ENCODE results near the gene GUCY2D.

DNA sequence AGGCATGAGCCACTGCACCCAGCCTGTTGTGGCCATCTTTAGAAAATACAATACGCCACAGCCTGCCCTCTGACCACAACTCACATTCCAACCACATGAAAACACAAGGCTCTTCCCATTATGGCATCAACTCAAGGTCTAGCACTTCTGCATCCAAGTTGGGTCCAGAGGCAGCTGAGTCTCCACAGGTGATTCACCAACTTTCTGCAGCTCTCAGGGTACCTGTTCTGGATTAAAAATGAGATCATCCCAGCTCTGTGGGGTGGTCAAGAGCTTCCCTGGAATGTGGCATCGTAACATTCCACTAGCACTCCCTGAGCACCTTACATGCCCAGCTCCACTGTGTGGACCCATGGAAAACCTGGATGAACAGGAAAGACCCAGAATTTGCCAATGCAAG is 9.9 kb upstream of the GUCY2D start:
- TF ChIP-seq, protein P1, sequence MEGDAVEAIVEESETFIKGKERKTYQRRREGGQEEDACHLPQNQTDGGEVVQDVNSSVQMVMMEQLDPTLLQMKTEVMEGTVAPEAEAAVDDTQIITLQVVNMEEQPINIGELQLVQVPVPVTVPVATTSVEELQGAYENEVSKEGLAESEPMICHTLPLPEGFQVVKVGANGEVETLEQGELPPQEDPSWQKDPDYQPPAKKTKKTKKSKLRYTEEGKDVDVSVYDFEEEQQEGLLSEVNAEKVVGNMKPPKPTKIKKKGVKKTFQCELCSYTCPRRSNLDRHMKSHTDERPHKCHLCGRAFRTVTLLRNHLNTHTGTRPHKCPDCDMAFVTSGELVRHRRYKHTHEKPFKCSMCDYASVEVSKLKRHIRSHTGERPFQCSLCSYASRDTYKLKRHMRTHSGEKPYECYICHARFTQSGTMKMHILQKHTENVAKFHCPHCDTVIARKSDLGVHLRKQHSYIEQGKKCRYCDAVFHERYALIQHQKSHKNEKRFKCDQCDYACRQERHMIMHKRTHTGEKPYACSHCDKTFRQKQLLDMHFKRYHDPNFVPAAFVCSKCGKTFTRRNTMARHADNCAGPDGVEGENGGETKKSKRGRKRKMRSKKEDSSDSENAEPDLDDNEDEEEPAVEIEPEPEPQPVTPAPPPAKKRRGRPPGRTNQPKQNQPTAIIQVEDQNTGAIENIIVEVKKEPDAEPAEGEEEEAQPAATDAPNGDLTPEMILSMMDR (IDR thresholded peaks at IDR 0.05; ENCODE audit: insufficient read depth, low read length, poor library complexity, severe bottlenecking) = no peak
- TF ChIP-seq EZH2phosphoT487 (conservative IDR thresholded peaks at IDR 0.05; ENCODE audit: low read length) = no peak
